Measurements from ENCODE around the gene SNAPC3. TPM values are rescaled to one million over a fixed set of nuclear protein-coding genes. Genes with fewer than 3 reads are reported as not detected.

SNAPC3 gene
- total and polyA plus RNA-seq, 5 donors = 15.4 to 29.6 (median 25.0) TPM

DNA sequence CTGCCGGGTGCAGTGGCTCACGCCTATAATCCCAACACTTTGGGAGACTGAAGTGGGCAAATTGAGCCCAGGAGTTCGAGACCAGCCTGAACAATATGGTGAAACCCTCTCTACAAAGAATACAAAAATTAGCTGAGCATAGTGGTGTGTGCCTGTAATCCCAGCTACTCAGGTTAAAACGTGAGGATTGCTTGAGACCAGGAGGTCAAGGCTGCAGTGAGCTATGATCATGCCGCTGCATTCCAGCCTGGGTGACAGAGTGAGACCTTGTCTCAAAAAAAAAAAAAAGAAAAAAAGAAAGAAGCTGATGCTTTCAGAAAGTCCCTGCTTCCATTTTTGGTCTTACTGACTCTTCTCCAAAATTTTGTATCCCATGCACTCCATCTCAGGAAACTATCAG is 31.3 kb downstream of the SNAPC3 start:
- no peak for DNase-seq
- Histone ChIP-seq H3K4me1 (ENCODE audit: control insufficient read depth, insufficient read depth, low read length) (no peaks in the 10 kb centered on the region), H3K9me3 (ENCODE audit: control insufficient read depth, low read length) (no peaks in the 10 kb centered on the region), H3K27me3 (ENCODE audit: control insufficient read depth, insufficient read depth) (no peaks in the 10 kb centered on the region), H3K27ac (ENCODE audit: low read length) (no peak overlapping the region), H3K4me3 (ENCODE audit: low read length) (no peak overlapping the region)
- ATAC-seq = no peak
- WGBS = 94% methylated on average over 5 of the region's 5 CpGs
- intact Hi-C loops (cut with DNase I) = no loop called here

DNA sequence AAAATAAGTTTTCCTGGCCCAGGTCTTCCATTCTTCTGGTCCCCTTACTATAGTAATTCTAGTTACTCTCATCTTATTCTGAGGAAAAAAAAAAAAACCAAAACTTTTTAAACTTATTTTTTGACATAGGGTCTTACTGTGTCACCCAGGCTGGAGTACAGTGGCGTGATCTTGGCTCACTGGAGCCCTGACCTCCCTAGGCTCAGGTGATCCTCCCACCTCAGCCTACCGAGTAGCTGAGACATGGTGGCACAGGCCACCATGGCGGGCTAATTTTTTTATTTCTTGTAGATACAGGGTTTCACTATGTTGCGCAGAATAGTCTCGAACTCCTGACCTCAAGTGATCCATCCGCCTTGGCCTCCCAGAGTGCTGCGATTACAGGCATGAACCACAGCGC is 38.4 kb downstream of the SNAPC3 start:
- no peak overlapping the region for H3K4me3 ChIP-seq (ENCODE audit: low read length)
- no peak for ATAC-seq
- no peaks in the 10 kb centered on the region for H3K27me3 ChIP-seq (ENCODE audit: control insufficient read depth, insufficient read depth)
- no peak for DNase-seq
- no peaks in the 10 kb centered on the region for H3K9me3 ChIP-seq (ENCODE audit: control insufficient read depth, low read length)
- H3K4me1 ChIP-seq (ENCODE audit: control insufficient read depth, insufficient read depth, low read length) = no peaks in the 10 kb centered on the region
- intact Hi-C loops (cut with DNase I) = no loop called here
- 96% methylated on average over 8 of the region's 8 CpGs for WGBS
- H3K27ac ChIP-seq (ENCODE audit: low read length) = no peak overlapping the region

DNA sequence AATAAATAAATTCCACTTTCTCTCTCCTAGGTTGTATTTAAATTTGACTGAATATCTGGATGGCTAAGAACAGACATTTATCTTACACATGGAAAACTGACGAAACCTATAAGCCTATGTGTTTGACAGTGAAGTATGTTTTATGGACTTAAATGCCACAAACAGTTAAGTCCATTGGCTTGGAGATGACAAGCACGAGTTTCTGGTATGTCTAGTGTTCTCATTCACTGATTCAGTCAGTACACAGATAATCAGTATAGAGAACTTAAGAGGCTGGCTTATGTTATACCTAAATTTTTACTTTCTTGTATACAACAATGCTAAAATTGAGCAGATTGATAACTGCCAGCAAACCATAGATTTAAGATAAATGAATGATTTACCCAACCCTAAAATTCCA is 38.9 kb downstream of the SNAPC3 start:
- H3K9me3 ChIP-seq (ENCODE audit: control insufficient read depth, low read length) = no peaks in the 10 kb centered on the region
- intact Hi-C loops (cut with DNase I) = no loop called here
- no peak overlapping the region for H3K27ac ChIP-seq (ENCODE audit: low read length)
- H3K27me3 ChIP-seq (ENCODE audit: control insufficient read depth, insufficient read depth) = no peaks in the 10 kb centered on the region
- no peaks in the 10 kb centered on the region for H3K4me1 ChIP-seq (ENCODE audit: control insufficient read depth, insufficient read depth, low read length)
- 44% methylated on average over 2 of the region's 2 CpGs for WGBS
- peak in 1 of 2 donors; percentile 64 for ATAC-seq
- no peak for DNase-seq
- no peak overlapping the region for H3K4me3 ChIP-seq (ENCODE audit: low read length)

DNA sequence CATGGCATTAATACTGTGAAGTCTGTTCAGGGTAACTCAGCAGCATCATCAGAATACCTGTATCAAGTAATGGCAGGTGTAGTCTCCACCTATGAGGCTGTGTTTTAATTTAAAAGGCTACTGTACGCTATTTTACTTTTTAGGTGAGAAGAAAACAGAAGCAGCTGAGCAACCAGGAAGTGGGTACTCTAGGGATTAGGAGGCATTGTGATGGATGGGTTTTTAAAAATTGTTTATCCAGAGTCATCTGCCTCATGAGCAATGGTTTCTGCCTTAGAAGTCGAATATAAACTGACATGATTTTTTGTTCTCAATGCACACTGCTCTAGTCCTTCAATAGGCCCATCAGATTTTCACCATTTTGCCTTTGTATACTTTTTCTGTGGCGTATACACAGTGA is 45.5 kb downstream of the SNAPC3 start:
- H3K9me3 ChIP-seq (ENCODE audit: control insufficient read depth, low read length) = no peaks in the 10 kb centered on the region
- ATAC-seq (no peak), DNase-seq (no peak)
- intact Hi-C loops (cut with DNase I) = no loop called here
- H3K27me3 ChIP-seq (ENCODE audit: control insufficient read depth, insufficient read depth) = no peaks in the 10 kb centered on the region
- H3K27ac ChIP-seq (ENCODE audit: low read length) = no peak overlapping the region
- WGBS = 82% methylated on average over 3 of the region's 3 CpGs
- no peak overlapping the region for H3K4me3 ChIP-seq (ENCODE audit: low read length)
- H3K4me1 ChIP-seq (ENCODE audit: control insufficient read depth, insufficient read depth, low read length) = no peaks in the 10 kb centered on the region

DNA sequence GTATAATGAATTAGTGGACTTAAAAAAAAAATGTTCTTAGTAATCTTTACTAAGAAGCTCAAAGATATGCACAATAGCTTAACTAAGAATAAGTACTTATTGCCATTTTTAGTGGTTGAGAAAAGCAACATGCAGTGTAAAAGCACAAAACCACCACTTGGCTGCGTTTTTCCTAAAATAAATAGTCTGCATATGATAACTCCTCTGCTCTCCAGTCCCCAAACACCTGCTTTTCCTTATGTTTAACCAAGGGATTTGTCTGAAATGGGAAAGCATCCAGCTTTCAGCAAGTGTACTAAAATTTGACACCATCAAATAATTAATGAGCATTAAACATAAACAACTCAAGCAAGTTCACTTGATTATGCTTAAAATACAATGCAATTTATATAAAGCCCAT is 46.7 kb downstream of the SNAPC3 start:
- H3K27me3 ChIP-seq (ENCODE audit: control insufficient read depth, insufficient read depth) = no peaks in the 10 kb centered on the region
- no peak overlapping the region for H3K4me3 ChIP-seq (ENCODE audit: low read length)
- no peak overlapping the region for H3K27ac ChIP-seq (ENCODE audit: low read length)
- no peaks in the 10 kb centered on the region for H3K9me3 ChIP-seq (ENCODE audit: control insufficient read depth, low read length)
- no peaks in the 10 kb centered on the region for H3K4me1 ChIP-seq (ENCODE audit: control insufficient read depth, insufficient read depth, low read length)
- WGBS = 69% methylated on average over 1 of the region's 1 CpG
- intact Hi-C loops (cut with DNase I) = no loop called here
- no peak for ATAC-seq
- no peak for DNase-seq

DNA sequence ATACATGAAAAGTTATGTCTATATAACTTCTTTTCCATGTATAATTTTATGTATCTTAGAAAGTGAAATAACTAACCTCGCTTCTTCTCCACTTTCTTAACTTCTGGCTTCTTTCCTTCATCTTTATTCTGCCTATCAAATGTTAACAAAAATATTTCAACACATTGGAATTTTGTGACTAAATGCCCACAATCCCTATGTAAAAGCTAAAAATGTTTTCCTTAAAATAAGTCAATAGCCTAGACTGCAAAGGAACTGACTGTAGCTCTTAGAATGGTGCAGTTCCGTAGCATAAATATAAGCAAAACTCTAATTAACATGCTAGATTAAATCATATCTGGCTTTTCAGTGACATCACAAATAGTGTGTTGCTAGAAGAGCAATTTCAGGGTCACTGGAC is 47.2 kb downstream of the SNAPC3 start:
- DNase-seq = no peak
- WGBS = 91% methylated on average over 2 of the region's 2 CpGs
- intact Hi-C loops (cut with DNase I) = no loop called here

DNA sequence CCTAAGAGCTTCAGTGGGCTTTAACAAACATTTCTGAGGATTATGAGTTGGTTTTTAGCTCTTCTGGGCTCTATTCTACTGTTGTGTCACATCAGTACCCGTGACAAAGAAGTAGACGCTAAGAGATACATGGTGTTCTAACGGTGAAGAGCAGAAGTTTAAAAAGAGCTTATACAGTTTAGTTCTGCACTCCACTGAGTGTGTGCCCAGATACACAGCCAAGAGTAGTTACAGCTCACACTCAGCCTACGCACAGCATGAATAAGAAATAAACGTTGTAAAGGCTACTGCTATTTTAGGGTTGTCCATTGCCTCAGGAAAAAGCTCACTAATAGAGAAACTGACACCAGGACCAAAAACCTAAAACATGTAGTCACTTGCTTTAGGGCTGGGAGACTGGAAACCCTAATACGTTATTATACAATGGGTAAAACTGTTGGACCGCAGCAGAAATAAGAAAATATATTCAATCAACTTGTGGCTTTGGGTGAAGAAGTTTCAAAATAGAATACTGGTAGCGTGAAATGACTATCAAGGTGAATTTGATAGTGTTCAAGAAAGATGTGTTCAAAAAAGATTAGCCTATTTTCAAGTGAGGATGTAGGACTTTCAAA is 53.4 kb downstream of the SNAPC3 start:
- WGBS = 91% methylated on average over 8 of the region's 8 CpGs
- ATAC-seq (no peak), DNase-seq (no peak)
- Histone ChIP-seq H3K4me3 (ENCODE audit: low read length) (no peak overlapping the region), H3K27ac (ENCODE audit: low read length) (no peak overlapping the region), H3K27me3 (ENCODE audit: control insufficient read depth, insufficient read depth) (no peaks in the 10 kb centered on the region), H3K9me3 (ENCODE audit: control insufficient read depth, low read length) (no peaks in the 10 kb centered on the region), H3K4me1 (ENCODE audit: control insufficient read depth, insufficient read depth, low read length) (no peaks in the 10 kb centered on the region)
- intact Hi-C loops (cut with DNase I) = no loop called here

More for the DNA sequence above, 47.2 kb downstream of the SNAPC3 start:
- no peaks in the 10 kb centered on the region for H3K27me3 ChIP-seq (ENCODE audit: control insufficient read depth, insufficient read depth)
- no peaks in the 10 kb centered on the region for H3K4me1 ChIP-seq (ENCODE audit: control insufficient read depth, insufficient read depth, low read length)
- no peaks in the 10 kb centered on the region for H3K9me3 ChIP-seq (ENCODE audit: control insufficient read depth, low read length)
- H3K4me3 ChIP-seq (ENCODE audit: low read length) = no peak overlapping the region
- H3K27ac ChIP-seq (ENCODE audit: low read length) = no peak overlapping the region
- no peak for ATAC-seq

DNA sequence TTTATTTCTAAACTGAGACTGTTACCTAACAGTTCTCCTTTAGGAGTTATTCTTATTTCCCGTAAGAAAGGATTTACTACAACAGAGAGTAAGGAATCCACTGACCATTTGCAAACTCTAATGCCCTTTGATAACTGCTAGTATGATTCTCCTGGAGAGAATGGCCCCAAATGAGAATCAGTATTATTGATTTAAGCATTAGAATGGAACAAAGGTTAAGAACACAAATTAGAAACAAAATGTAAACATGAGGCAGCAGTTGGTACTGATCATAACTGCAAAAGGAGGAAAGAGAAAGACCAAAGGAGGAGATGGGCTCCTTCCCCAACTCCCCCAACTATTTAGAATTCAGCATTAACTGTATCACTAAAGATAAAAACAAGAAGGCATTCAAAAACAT is 57.4 kb downstream of the SNAPC3 start:
- WGBS = 67% methylated on average over 1 of the region's 1 CpG
- no peak for DNase-seq
- no peak overlapping the region for H3K4me3 ChIP-seq (ENCODE audit: low read length)
- no peak for ATAC-seq
- H3K4me1 ChIP-seq (ENCODE audit: control insufficient read depth, insufficient read depth, low read length) = peaks cover 4% of the 10 kb centered on the region
- intact Hi-C loops (cut with DNase I) = no loop called here
- H3K27me3 ChIP-seq (ENCODE audit: control insufficient read depth, insufficient read depth) = no peaks in the 10 kb centered on the region
- H3K27ac ChIP-seq (ENCODE audit: low read length) = no peak overlapping the region
- no peaks in the 10 kb centered on the region for H3K9me3 ChIP-seq (ENCODE audit: control insufficient read depth, low read length)

DNA sequence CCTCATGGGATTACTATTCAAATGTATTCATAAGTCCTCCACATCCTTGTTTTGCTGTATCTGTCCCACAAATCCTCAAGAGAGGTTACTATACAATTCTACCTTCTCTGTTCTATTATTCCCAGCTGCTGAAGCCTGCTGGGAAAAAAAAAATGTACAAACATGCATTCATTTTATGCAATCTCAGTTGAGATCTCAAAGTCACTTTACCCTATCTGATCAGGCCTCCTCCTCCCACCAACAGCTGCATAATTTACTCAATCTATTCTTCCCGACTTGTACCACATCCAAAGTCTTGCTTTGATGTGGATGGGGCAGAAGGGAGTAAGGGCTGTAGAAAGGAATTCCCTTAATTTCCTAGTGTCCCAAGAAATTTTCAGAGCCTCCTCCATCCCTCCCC is 59.5 kb downstream of the SNAPC3 start:
- ATAC-seq (no peak), DNase-seq (no peak)
- Histone ChIP-seq H3K4me1 (ENCODE audit: control insufficient read depth, insufficient read depth, low read length) (peaks cover 4% of the 10 kb centered on the region), H3K4me3 (ENCODE audit: low read length) (no peak overlapping the region), H3K27me3 (ENCODE audit: control insufficient read depth, insufficient read depth) (no peaks in the 10 kb centered on the region), H3K9me3 (ENCODE audit: control insufficient read depth, low read length) (no peaks in the 10 kb centered on the region), H3K27ac (ENCODE audit: low read length) (no peak overlapping the region)
- intact Hi-C loops (cut with DNase I) = no loop called here
- 69% methylated on average over 1 of the region's 1 CpG for WGBS

DNA sequence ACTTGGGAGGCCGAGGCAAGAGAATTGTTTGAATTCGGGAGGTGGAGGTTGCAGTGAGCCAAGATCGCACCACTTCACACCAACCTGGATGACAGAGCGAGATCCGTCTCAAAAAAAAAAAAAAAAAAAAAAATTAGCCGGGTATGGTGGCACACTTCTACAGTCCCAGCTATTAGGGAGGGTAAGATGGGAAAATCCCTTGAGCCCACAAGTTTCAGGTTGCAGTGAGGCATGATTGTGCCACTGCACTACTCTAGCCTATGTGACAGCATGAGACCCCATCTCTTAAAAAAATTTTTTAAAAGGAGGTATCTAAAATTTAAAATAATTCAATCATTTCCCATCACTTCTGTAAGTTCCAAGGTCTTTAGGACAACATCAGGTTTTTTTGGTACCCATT is 62.1 kb downstream of the SNAPC3 start:
- no peaks in the 10 kb centered on the region for H3K27me3 ChIP-seq (ENCODE audit: control insufficient read depth, insufficient read depth)
- no peak for ATAC-seq
- intact Hi-C loops (cut with DNase I) = no loop called here
- WGBS = 94% methylated on average over 6 of the region's 6 CpGs
- H3K4me1 ChIP-seq (ENCODE audit: control insufficient read depth, insufficient read depth, low read length) = peaks cover 4% of the 10 kb centered on the region
- DNase-seq = no peak
- H3K9me3 ChIP-seq (ENCODE audit: control insufficient read depth, low read length) = no peaks in the 10 kb centered on the region
- no peak overlapping the region for H3K4me3 ChIP-seq (ENCODE audit: low read length)
- H3K27ac ChIP-seq (ENCODE audit: low read length) = no peak overlapping the region

DNA sequence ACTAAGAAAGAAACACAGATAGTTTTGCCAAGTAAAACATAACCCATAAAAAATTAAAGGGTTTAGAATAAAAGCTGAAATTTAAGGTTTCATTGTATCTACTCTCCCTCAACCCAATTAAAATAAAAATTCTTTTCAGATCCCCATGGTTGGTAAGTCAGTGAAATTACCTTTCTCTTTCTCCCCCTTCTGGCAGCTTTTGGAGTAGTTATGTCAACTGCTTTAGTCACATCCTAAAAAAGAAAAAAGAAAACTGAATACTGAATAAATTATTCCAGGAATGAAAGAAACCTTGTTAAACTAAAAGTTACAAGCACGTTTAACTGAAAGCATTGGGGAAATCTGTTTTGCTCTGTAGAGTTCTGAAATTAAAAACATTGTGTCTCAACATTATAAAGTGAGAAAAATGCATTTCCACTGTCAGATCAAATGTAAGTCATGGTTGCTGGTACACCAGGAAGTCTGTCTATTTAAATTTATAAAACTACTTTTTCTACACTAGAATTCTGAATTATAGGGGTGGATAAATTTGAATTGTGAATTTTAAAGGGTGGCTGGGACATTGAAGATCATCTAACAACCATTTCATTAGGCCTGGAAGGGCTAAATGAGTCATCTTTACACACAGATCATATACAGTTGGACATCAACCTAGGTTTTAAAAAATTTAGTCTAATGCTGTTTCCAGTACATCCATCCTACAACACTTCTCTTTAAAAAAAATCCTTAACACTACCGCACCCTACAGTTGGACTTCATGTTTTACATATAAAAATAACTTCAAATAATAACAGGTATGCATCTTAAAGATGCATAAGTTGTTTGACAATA is 63.4 kb downstream of the SNAPC3 start:
- intact Hi-C loops (cut with DNase I) = no loop called here
- 66% methylated on average over 2 of the region's 2 CpGs for WGBS
- no peak overlapping the region for H3K27ac ChIP-seq (ENCODE audit: low read length)

More for the DNA sequence above, 63.4 kb downstream of the SNAPC3 start:
- no peaks in the 10 kb centered on the region for H3K27me3 ChIP-seq (ENCODE audit: control insufficient read depth, insufficient read depth)
- peaks cover 4% of the 10 kb centered on the region for H3K4me1 ChIP-seq (ENCODE audit: control insufficient read depth, insufficient read depth, low read length)
- no peaks in the 10 kb centered on the region for H3K9me3 ChIP-seq (ENCODE audit: control insufficient read depth, low read length)
- no peak for DNase-seq
- no peak overlapping the region for H3K4me3 ChIP-seq (ENCODE audit: low read length)
- no peak for ATAC-seq
